Measurements from ENCODE around the gene ZFYVE9. TPM values are rescaled to one million over a fixed set of nuclear protein-coding genes. Genes with fewer than 3 reads are reported as not detected.

The ZFYVE9 gene
- total RNA-seq, 1 donor from 2014 or later, result 17.9 TPM

DNA sequence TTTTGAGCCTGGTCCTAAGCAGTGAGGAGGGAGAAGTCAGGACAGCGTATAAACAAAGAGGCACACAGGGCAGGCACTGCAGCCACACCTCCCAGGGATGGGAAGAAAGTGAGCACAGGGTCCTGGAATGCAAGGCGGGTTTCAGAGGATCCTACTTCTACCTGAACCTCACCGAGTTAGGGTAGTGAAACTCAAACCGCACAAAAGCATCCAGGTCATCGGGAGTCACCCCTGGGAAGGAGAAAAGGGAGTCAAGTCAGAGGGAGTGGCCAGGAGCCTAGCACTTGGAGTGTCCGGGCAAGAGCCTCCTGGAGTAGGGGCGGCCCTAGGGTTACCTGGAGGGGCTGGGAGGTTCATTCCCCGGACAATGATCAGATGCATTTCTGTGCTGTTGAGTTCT, 213.5 kb downstream of the ZFYVE9 start:
- TF ChIP-seq, protein P1, sequence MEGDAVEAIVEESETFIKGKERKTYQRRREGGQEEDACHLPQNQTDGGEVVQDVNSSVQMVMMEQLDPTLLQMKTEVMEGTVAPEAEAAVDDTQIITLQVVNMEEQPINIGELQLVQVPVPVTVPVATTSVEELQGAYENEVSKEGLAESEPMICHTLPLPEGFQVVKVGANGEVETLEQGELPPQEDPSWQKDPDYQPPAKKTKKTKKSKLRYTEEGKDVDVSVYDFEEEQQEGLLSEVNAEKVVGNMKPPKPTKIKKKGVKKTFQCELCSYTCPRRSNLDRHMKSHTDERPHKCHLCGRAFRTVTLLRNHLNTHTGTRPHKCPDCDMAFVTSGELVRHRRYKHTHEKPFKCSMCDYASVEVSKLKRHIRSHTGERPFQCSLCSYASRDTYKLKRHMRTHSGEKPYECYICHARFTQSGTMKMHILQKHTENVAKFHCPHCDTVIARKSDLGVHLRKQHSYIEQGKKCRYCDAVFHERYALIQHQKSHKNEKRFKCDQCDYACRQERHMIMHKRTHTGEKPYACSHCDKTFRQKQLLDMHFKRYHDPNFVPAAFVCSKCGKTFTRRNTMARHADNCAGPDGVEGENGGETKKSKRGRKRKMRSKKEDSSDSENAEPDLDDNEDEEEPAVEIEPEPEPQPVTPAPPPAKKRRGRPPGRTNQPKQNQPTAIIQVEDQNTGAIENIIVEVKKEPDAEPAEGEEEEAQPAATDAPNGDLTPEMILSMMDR (IDR thresholded peaks at IDR 0.05; ENCODE audit: borderline replicate concordance), result no peak
- Histone ChIP-seq H3K4me1 (peaks cover 8% of the 10 kb centered on the region), H3K36me3 (peaks cover 92% of the 10 kb centered on the region)

DNA sequence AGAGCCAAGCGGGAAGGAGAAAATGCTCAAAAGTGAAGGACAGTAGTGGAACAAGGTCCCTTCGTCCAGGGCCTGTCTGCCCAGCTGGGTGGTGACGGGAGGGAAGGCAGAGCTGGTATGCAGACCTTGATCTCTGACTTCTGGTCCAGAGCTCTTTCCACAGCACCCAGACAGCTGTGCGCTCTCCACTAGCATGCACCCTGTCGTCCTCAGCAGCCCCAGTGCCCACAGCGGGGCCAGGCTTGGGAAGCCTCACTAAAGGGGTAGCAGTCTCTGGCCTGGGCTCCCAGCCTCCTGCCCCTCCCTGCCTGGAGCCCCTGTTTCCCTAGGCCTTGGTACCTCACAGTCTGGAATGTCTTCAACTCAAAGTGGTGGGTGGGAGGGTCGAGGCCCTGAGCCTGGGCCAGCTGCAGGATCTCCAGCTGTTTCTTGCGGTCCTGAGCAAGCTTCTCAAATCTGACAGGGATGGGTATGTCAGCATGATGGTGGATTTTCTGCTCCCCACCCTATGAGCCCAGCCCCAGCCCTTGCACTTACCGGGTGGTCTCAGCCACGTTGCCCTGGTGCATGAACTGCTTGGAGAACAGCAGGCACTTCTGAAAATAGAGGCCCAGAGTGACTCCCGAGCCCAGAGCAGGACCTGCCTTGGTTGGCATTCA, 214.1 kb downstream of the ZFYVE9 start:
- peaks cover 92% of the 10 kb centered on the region for H3K36me3 ChIP-seq
- H3K9me3 ChIP-seq (replicated peaks), result no peaks in the 10 kb centered on the region
- intact Hi-C loops (cut with micrococcal nuclease), result no loop called here
- TF ChIP-seq, protein P1 (IDR thresholded peaks at IDR 0.05; ENCODE audit: borderline replicate concordance), result no peak
- no peak overlapping the region for H3K27ac ChIP-seq (replicated peaks)
- H3K27me3 ChIP-seq (ENCODE audit: low read depth), result no peaks in the 10 kb centered on the region
- no peak for DNase-seq
- H3K4me1 ChIP-seq, result peaks cover 8% of the 10 kb centered on the region
- no peak overlapping the region for H3K4me3 ChIP-seq

More for the DNA sequence above, 213.5 kb downstream of the ZFYVE9 start:
- Histone ChIP-seq H3K27me3 (ENCODE audit: low read depth) (no peaks in the 10 kb centered on the region), H3K4me3 (no peak overlapping the region), H3K9me3 (replicated peaks) (no peaks in the 10 kb centered on the region), H3K27ac (replicated peaks) (no peak overlapping the region)
- intact Hi-C loops (cut with micrococcal nuclease), result no loop called here
- no peak for DNase-seq

DNA sequence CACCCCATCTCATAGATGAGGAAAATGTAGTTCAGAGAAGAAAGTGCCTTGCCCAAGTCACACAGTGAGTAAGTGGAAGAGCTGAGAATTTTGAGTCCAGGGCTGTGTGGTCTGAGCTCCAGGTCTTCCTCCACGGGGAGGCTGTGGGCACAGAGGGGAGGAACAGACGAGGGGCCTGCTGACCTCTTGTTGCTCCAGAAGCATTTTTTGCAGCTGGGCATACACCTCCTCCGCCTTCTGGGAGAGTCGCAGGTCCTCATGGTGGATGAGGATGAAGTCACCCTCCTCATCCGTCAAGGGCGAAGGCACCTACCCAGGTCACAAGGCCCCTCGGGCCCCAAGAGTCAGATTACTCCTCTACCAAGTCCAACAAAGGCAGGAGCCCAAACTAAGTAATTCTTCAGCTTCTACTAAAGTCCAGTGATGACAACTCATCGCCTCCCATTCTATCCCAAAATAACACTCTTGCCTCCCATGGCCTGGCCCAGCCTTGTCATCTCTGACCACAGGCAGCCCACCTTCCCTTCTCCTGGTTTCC, 215.0 kb downstream of the ZFYVE9 start:
- H3K27me3 ChIP-seq (ENCODE audit: low read depth), result no peaks in the 10 kb centered on the region
- TF ChIP-seq, protein P1 (IDR thresholded peaks at IDR 0.05; ENCODE audit: borderline replicate concordance), result no peak
- no peak for DNase-seq
- no peaks in the 10 kb centered on the region for H3K9me3 ChIP-seq (replicated peaks)
- intact Hi-C loops (cut with micrococcal nuclease), result no loop called here
- no peak overlapping the region for H3K27ac ChIP-seq (replicated peaks)
- H3K4me1 ChIP-seq, result peaks cover 8% of the 10 kb centered on the region
- no peak overlapping the region for H3K4me3 ChIP-seq
- peaks cover 97% of the 10 kb centered on the region for H3K36me3 ChIP-seq

DNA sequence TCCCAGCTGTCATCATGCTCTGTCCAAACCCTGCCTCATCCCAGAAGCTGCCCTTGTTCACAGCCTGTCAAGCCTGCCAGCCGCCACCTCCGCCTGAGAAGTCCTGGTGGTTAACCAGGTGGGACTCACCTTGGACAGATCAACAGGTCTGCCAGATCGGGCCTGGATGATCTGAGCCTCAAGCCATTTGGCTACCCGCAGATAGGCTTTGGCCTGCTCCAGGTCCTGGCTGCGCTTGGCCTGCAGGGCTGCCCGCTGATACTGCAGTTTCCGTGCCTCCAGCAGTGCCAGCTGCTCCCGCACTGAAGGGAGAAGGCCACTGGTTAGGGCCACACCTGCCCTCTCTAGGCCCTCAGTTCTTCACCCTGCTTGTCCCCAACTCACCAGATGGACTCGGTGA, 215.5 kb downstream of the ZFYVE9 start:
- no peak overlapping the region for H3K4me3 ChIP-seq
- H3K4me1 ChIP-seq, result peaks cover 8% of the 10 kb centered on the region
- H3K27me3 ChIP-seq (ENCODE audit: low read depth), result no peaks in the 10 kb centered on the region
- H3K9me3 ChIP-seq (replicated peaks), result no peaks in the 10 kb centered on the region
- H3K27ac ChIP-seq (replicated peaks), result no peak overlapping the region
- TF ChIP-seq, protein P1 (IDR thresholded peaks at IDR 0.05; ENCODE audit: borderline replicate concordance), result no peak
- peaks cover 100% of the 10 kb centered on the region for H3K36me3 ChIP-seq
- DNase-seq, result no peak
- intact Hi-C loops (cut with micrococcal nuclease), result no loop called here

DNA sequence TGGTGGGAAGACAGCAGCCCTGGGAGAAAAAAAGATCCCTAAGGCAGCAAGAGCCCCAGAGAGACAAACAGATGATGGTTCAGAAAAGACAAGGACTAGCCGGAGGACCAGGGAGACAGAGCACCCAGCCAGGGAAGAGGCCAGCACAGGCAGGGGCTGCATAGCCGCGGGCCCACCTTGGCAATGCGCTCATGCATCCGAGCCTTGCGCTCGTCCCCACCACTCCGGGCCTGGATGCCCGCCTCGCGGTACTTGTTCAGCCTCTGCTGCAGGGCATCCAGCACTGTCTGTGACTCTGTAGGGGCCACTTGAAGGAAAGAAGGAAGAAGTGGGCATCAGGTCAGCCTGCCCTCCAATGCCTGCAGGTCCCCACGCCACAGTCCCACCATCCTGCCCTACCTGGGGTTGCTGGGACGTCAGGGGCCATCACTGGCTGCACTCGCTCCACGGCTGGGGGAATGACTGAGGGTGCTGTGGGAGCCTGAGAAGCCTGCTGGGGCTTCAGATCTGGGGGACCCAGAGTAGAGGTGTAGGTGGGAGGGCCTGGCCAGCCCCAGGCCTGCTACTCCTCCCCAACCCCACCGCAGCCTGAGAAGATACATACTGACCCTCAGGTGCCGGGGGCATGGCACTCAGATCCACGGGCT, 217.1 kb downstream of the ZFYVE9 start:
- Histone ChIP-seq H3K9me3 (replicated peaks) (no peaks in the 10 kb centered on the region), H3K36me3 (peaks cover 91% of the 10 kb centered on the region), H3K4me3 (no peak overlapping the region), H3K27ac (replicated peaks) (no peak overlapping the region), H3K4me1 (peaks cover 9% of the 10 kb centered on the region), H3K27me3 (ENCODE audit: low read depth) (no peaks in the 10 kb centered on the region)
- TF ChIP-seq, protein P1 (IDR thresholded peaks at IDR 0.05; ENCODE audit: borderline replicate concordance), result no peak
- DNase-seq, result no peak
- intact Hi-C loops (cut with micrococcal nuclease), result no loop called here

All from left ventricle myocardium inferior (tissue), 1 donor.